HEK293T (cell line): Measurements from ENCODE around the gene SATB2.

Experiments used
- BHLHE40 ChIP-seq: fragments of 450-650 bp; IDR thresholded peaks from 2 replicates; pipeline ENCODE4 v1.6.1; 2016; ENCODE audit warnings: mild to moderate bottlenecking, moderate library complexity, borderline replicate concordance
- CTBP1 ChIP-seq: fragments of 450-650 bp; IDR thresholded peaks from 2 replicates; pipeline ENCODE4 v1.6.1; 2016; ENCODE audit warnings: borderline replicate concordance
- FOXM1 ChIP-seq: fragments of 450-650 bp; IDR thresholded peaks from 2 replicates; pipeline ENCODE4 v1.6.1; 2017; ENCODE audit warnings: mild to moderate bottlenecking, borderline replicate concordance
- L3MBTL2 ChIP-seq: fragments of 450-650 bp; conservative IDR thresholded peaks from 2 replicates; pipeline ENCODE4 v1.6.1; 2016; ENCODE audit warnings: mild to moderate bottlenecking
- ZNF384 ChIP-seq: fragments of 450-650 bp; IDR thresholded peaks from 2 replicates; pipeline ENCODE4 v1.6.1; 2016

DNA sequence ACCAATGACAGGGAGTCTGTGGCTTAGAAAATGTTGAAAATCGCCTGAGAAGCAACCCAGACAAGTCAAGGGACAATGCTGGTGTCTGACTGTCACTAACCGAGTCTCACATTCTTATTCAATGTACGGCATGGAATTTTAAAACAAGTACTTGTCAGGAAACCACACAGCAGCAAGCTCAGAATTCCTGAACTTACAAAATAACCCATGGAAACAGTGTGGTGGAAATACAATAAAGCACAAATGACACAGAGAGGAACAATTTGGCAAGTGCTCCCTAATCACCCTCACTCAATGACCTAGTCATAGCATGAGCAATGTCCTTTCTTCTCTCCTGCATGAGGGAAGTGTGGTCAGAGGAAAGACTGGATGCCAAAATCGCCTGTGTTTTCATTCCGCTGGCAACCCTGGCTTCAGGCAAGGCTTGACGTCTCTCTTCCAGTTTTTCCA is 154.0 kb downstream of the SATB2 start:
- no peak for TF ChIP-seq FOXM1
- no peak for TF ChIP-seq L3MBTL2
- no peak for TF ChIP-seq ZNF384
- TF ChIP-seq CTBP1 = no peak
- no peak for TF ChIP-seq BHLHE40
